GM12873 (cell line): Measurements from ENCODE around the gene PLXNA2.

ENCODE experiments used
- CTCF ChIP-seq: IDR thresholded peaks from 2 replicates; pipeline ENCODE4 v1.5.1; 2012; ENCODE audit warnings: low read depth, mild to moderate bottlenecking, moderate library complexity, low read length, control low read depth; ENCODE audit not compliant: insufficient read depth; ENCODE audit errors: missing control alignments

PLXNA2 gene

GRCh38 chr1:208026880-208027438 lies 217.2 kb downstream of the PLXNA2 start:
- TF ChIP-seq CTCF, result no peak

- no peak for TF ChIP-seq CTCF
Observed at GRCh38 chr1:208025031-208025430, 219.2 kb downstream of the PLXNA2 start.

GRCh38 chr1:208024406-208024805 lies 219.8 kb downstream of the PLXNA2 start:
- no peak for TF ChIP-seq CTCF

- TF ChIP-seq CTCF, result no peak
Observed at GRCh38 chr1:208019257-208019656, 224.9 kb downstream of the PLXNA2 start.

- no peak for TF ChIP-seq CTCF
Observed at GRCh38 chr1:208015255-208015654, 228.9 kb downstream of the PLXNA2 start.

- TF ChIP-seq CTCF, result no peak
Observed at GRCh38 chr1:208013210-208013609, 231.0 kb downstream of the PLXNA2 start.

- TF ChIP-seq CTCF, result no peak
Observed at GRCh38 chr1:208012721-208013120, 231.5 kb downstream of the PLXNA2 start.
